Stimulated activated memory B cell treated with anti-CD40 and anti-IgM and Interleukin-4, amounts not matched to agents 10 μg/mL and 1 μg/mL and 100 μg/mL, for 72 hours (primary cell): Measurements from ENCODE around the gene TXNDC12.
"Not testable (repeated sequence)": the region's sequence is repeated elsewhere in the genome, so short reads cannot be mapped to it uniquely, and the experiment has no call there.

Source experiments
- ATAC-seq: fragments of 150-1000 bp; cut with Tn5 transposase; 2 replicates; pipeline ENCODE4 v1.10.0; 2021
- H3K27ac Mint-ChIP-seq: one replicate; pipeline ENCODE4 v1.8.0; 2022; ENCODE audit warnings: mild to moderate bottlenecking, mixed read lengths
- H3K27me3 Mint-ChIP-seq: one replicate; pipeline ENCODE4 v1.8.0; 2022; ENCODE audit warnings: mixed read lengths
- H3K36me3 Mint-ChIP-seq: one replicate; pipeline ENCODE4 v1.8.0; 2022; ENCODE audit warnings: mixed read lengths
- H3K4me1 Mint-ChIP-seq: one replicate; pipeline ENCODE4 v1.8.0; 2022; ENCODE audit warnings: mixed read lengths
- H3K4me3 Mint-ChIP-seq: one replicate; pipeline ENCODE4 v1.8.0; 2022; ENCODE audit warnings: mild to moderate bottlenecking, moderate library complexity, mixed read lengths
- H3K9me3 Mint-ChIP-seq: one replicate; pipeline ENCODE4 v1.8.0; 2022; ENCODE audit warnings: mixed read lengths

TXNDC12 gene

DNA sequence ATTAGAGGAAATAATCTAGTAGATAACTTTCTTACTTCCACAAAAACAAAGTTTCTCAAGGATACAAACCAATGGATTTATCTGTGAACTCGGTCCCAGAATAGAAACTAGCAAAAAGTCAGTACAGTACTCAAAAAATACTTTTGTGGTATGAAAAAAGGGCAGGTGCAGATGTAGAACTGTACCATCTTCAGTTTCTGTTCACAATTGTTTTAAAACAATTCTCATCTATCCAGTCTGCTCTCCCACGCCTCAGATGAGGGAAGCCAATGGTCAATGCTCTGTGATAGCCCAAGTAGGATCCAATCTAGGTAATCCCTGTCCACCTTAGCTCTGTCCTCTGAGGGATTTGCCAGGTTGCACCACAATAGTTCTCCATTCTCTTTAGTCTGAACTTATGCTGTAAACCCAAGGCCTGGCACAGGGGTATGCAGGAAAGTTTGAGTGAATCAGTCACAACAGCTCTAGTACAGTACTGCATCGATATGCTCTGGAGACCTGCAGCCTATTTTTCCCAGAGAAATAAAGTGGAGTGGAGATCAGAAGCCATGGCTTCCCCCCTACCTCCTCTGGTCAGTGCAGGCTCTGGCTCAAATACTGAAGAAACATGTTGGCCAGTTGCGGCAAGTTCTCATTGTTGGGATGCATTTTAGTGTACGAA is 22.7 kb downstream of the TXNDC12 start:
- Mint-ChIP-seq H3K4me1 (peaks cover 38% of the 10 kb centered on the region), H3K9me3 (no peaks in the 10 kb centered on the region), H3K27ac (peak overlapping the region; percentile 98), H3K27me3 (no peaks in the 10 kb centered on the region), H3K36me3 (peaks cover 27% of the 10 kb centered on the region), H3K4me3 (peak overlapping the region; percentile 93)
- no peak for ATAC-seq

- ATAC-seq, H3K9me3 Mint-ChIP-seq, H3K4me3 Mint-ChIP-seq, H3K27me3 Mint-ChIP-seq, H3K27ac Mint-ChIP-seq: not testable (repeated sequence)
- Mint-ChIP-seq H3K36me3 (peaks cover 35% of the 10 kb centered on the region), H3K4me1 (peaks cover 34% of the 10 kb centered on the region)
Observed at GRCh38 chr1:52028839-52029238, 26.2 kb downstream of the TXNDC12 start.

- Mint-ChIP-seq H3K27ac (no peak overlapping the region), H3K4me1 (peaks cover 31% of the 10 kb centered on the region), H3K4me3 (no peak overlapping the region), H3K27me3 (no peaks in the 10 kb centered on the region), H3K36me3 (peaks cover 40% of the 10 kb centered on the region), H3K9me3 (no peaks in the 10 kb centered on the region)
- no peak for ATAC-seq
Observed at GRCh38 chr1:52028328-52028727, 26.7 kb downstream of the TXNDC12 start.

- Mint-ChIP-seq H3K9me3 (no peaks in the 10 kb centered on the region), H3K4me1 (peaks cover 17% of the 10 kb centered on the region), H3K27me3 (no peaks in the 10 kb centered on the region), H3K4me3 (no peak overlapping the region), H3K27ac (no peak overlapping the region), H3K36me3 (peaks cover 54% of the 10 kb centered on the region)
- ATAC-seq: no peak
Observed at GRCh38 chr1:52026278-52026677, 28.7 kb downstream of the TXNDC12 start.

- no peaks in the 10 kb centered on the region for H3K4me1 Mint-ChIP-seq
- no peak for ATAC-seq
- H3K27me3 Mint-ChIP-seq: no peaks in the 10 kb centered on the region
- H3K36me3 Mint-ChIP-seq: peaks cover 58% of the 10 kb centered on the region
- H3K27ac Mint-ChIP-seq: no peak overlapping the region
- no peak overlapping the region for H3K4me3 Mint-ChIP-seq
- H3K9me3 Mint-ChIP-seq: no peaks in the 10 kb centered on the region
Observed at GRCh38 chr1:52022133-52022532, 32.9 kb downstream of the TXNDC12 start.

DNA sequence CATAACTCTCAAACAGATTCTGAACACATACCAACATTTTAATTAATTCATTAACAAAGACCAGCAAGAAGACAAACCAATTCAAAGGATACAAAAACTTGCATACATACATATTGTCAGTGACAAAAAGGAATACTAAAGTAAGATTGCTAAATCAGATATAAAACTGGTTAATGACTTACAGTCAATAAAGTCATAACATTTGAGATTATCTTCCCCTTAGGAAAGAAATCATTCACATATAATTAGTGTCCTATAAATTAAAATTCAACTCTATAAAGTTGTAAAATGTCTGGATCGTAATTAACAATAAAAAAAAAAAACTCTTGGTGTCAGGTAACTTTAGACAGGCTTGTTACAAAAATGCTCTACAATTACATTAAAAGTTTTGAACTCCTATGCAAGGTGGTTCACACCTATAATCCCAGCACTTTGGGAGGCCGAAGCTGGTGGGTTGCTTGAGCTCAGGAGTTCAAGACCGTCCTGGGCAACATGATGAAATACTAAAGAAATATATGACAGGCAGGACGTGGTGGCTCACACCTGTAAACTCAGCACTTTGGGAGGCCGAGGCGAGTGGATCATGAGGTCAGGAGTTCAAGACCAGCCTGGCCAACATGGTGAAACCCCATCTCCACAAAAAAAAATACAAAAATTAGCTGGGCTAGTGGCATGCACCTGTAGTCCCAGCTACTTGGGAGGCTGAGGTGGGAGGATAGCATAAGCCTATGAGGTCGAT is 46.8 kb downstream of the TXNDC12 start:
- no peak overlapping the region for H3K27ac Mint-ChIP-seq
- no peak for ATAC-seq
- peaks cover 4% of the 10 kb centered on the region for H3K4me1 Mint-ChIP-seq
- no peaks in the 10 kb centered on the region for H3K9me3 Mint-ChIP-seq
- H3K4me3 Mint-ChIP-seq: no peak overlapping the region
- peaks cover 32% of the 10 kb centered on the region for H3K27me3 Mint-ChIP-seq
- H3K36me3 Mint-ChIP-seq: no peaks in the 10 kb centered on the region

DNA sequence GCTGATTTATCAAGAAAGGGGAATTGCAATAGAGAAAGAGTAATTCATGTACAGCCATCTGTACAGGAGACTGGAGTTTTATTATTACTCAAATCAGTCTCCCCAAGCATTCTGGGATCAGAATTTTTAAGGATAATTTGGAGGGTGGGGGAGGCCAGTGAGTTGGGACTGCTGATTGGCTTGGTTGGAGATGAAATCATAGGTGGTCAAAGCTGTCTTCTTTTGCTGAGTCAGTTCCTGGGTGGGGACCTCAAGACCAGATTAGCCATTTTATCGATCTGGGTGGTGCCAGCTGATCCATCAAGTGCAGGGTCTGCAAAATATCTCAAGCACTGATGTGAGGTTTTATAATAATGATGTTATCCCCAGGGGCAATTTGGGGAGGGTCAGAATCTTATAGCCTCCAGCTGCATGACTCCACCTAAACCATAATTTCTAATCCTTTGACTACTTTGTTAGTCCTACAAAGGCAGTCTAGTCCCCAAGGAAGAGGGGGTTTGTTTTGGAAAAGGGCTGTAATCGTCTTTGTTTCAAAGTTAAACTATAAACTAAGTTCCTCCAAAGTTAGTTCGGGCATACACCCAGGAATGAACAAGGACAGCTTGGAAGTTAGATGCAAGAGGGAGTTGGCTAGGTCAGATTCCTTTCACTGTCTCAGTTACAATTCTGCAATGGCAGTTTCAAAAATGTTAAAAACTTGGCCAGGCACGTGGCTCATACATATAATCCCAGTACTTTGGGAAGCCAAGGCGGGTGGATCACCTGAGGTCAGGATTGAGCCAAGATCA is 47.6 kb downstream of the TXNDC12 start:
- no peaks in the 10 kb centered on the region for H3K9me3 Mint-ChIP-seq
- no peak overlapping the region for H3K4me3 Mint-ChIP-seq
- H3K27ac Mint-ChIP-seq: no peak overlapping the region
- H3K36me3 Mint-ChIP-seq: no peaks in the 10 kb centered on the region
- H3K4me1 Mint-ChIP-seq: peaks cover 4% of the 10 kb centered on the region
- no peak for ATAC-seq
- peaks cover 35% of the 10 kb centered on the region for H3K27me3 Mint-ChIP-seq

- not testable (repeated sequence) for H3K9me3 Mint-ChIP-seq, H3K36me3 Mint-ChIP-seq, H3K4me1 Mint-ChIP-seq, ATAC-seq, H3K27ac Mint-ChIP-seq, H3K4me3 Mint-ChIP-seq
- H3K27me3 Mint-ChIP-seq: peaks cover 35% of the 10 kb centered on the region
Observed at GRCh38 chr1:52006081-52006553, 48.9 kb downstream of the TXNDC12 start.

- H3K9me3 Mint-ChIP-seq, H3K27ac Mint-ChIP-seq, H3K36me3 Mint-ChIP-seq, H3K4me3 Mint-ChIP-seq, H3K4me1 Mint-ChIP-seq, ATAC-seq: not testable (repeated sequence)
- peaks cover 35% of the 10 kb centered on the region for H3K27me3 Mint-ChIP-seq
Observed at GRCh38 chr1:52005548-52005947, 49.4 kb downstream of the TXNDC12 start.

GRCh38 chr1:52003877-52004276 is 51.1 kb downstream of the TXNDC12 start:
- ATAC-seq: no peak
- no peaks in the 10 kb centered on the region for H3K36me3 Mint-ChIP-seq
- H3K27me3 Mint-ChIP-seq: peaks cover 35% of the 10 kb centered on the region
- H3K4me1 Mint-ChIP-seq: peaks cover 4% of the 10 kb centered on the region
- no peak overlapping the region for H3K27ac Mint-ChIP-seq
- H3K4me3 Mint-ChIP-seq: no peak overlapping the region
- H3K9me3 Mint-ChIP-seq: no peaks in the 10 kb centered on the region

GRCh38 chr1:52002038-52002917 is 52.7 kb downstream of the TXNDC12 start:
- Mint-ChIP-seq H3K4me3 (no peak overlapping the region), H3K27ac (no peak overlapping the region), H3K9me3 (no peaks in the 10 kb centered on the region), H3K27me3 (peaks cover 30% of the 10 kb centered on the region), H3K4me1 (peaks cover 4% of the 10 kb centered on the region), H3K36me3 (no peaks in the 10 kb centered on the region)
- ATAC-seq: peak; percentile 89

- H3K36me3 Mint-ChIP-seq: no peaks in the 10 kb centered on the region
- no peak overlapping the region for H3K4me3 Mint-ChIP-seq
- H3K27me3 Mint-ChIP-seq: peaks cover 25% of the 10 kb centered on the region
- H3K4me1 Mint-ChIP-seq: no peaks in the 10 kb centered on the region
- no peak for ATAC-seq
- H3K27ac Mint-ChIP-seq: no peak overlapping the region
- no peaks in the 10 kb centered on the region for H3K9me3 Mint-ChIP-seq
Observed at GRCh38 chr1:51998701-51999100, 56.3 kb downstream of the TXNDC12 start.

DNA sequence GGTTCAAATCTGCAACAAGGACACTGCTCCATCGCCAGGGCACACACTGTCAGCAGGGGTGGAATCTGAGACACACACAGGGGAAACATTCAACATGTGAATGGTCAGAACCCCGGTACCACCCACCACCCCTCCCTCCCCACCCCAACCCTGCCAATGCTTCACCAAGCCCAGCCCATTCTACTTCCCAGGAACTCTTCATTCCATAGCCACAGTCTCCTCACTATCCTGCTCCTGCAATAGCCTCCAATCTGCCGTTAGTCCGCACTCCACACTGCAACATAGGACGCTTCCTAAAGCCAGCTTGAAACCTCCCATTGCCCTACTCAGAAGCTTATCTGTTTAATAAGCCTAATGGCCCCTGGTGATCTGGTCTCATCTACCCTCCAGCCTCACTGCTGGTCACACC is 57.0 kb downstream of the TXNDC12 start:
- no peak for ATAC-seq
- no peaks in the 10 kb centered on the region for H3K4me1 Mint-ChIP-seq

DNA sequence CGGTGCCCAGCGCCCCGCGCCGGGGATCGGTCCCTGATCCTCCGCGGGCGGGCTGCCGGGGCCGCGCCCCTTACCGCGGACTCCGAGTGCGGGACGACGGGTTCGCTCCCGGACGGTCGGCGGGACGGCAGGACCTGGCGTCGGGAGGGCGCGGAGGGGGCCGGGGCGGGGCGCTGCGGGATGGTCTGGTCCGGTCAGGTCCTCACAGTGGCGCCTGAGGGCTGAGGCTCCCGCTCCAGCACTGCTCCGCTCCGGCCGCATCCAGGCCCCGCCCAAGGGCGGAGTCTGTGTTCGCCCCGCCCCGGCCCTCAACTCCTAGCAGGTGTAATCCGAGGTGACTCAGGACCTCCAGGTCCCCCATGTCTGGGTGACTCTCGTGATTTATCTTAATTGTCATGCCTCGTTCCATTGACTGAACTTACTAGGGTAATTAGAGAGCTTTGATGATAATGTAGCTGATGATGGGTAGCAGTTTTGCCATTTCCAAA is 64.5 kb downstream of the TXNDC12 start, which contains the start of gene RAB3B:
Gene RAB3B, minus strand, starts transcription at position 223 of the 488 bp plus-strand sequence. CDS start 13,583 bp downstream, outside the sequence.
- ATAC-seq: peak; percentile 88
- Mint-ChIP-seq H3K27ac (no peak within 1 kb of the TSS), H3K36me3 (no peaks in the 10 kb centered on the region), H3K9me3 (no peaks in the 10 kb centered on the region), H3K4me1 (peaks cover 10% of the 10 kb centered on the region), H3K4me3 (peak within 1 kb of the TSS; percentile 77), H3K27me3 (peaks cover 53% of the 10 kb centered on the region)

More for the DNA sequence above, 57.0 kb downstream of the TXNDC12 start:
- no peak overlapping the region for H3K4me3 Mint-ChIP-seq
- H3K27ac Mint-ChIP-seq: no peak overlapping the region
- H3K36me3 Mint-ChIP-seq: no peaks in the 10 kb centered on the region
- H3K9me3 Mint-ChIP-seq: no peaks in the 10 kb centered on the region
- H3K27me3 Mint-ChIP-seq: peaks cover 25% of the 10 kb centered on the region
